Fibroblast of peridontal ligament (primary cell): ENCODE measurements around the gene CLHC1.

Experiments used
- DNase-seq: peaks from one replicate; pipeline ENCODE4 v3.0.0-alpha.2; 2010; ENCODE audit errors: extremely low read depth

The CLHC1 gene

DNA sequence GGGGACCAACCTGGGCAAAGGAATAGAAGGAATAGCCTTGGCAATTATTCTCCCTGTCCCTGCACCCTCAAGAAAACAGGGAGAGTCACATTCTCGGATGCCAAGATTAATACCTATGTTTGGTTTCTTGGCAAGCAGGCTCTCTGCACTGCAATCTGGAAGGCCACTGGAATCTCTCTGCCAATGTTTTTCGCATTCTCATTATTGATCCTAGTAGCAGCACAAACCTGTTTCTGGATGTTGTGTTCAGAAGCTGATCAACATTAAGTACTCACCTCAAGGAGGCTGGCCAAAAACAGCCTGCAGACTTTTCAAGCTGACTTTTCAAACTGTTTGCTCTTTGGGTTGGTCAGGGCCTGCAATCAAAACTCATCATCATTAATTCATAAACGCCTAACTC is 62.2 kb downstream of the CLHC1 start:
- no peak for DNase-seq

DNA sequence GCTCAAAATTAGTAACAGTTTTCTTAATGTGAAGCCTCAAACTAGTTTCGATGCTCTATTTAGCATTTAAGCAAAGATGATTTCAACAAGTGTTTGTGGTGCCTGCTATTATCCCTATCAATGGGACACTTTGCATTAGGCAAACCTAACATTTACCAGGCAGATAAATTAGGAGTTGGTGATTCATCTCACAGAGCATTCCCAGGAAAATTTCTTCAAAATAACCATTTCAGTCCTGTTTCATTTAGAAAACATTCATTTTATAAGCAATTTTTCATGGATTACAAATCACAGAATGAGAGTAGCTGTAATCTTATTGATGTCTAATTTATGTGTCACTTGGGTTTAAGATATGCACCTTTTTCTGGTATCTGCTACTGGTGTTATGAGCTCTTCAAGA is 62.7 kb downstream of the CLHC1 start:
- DNase-seq, result peak; percentile 32

DNA sequence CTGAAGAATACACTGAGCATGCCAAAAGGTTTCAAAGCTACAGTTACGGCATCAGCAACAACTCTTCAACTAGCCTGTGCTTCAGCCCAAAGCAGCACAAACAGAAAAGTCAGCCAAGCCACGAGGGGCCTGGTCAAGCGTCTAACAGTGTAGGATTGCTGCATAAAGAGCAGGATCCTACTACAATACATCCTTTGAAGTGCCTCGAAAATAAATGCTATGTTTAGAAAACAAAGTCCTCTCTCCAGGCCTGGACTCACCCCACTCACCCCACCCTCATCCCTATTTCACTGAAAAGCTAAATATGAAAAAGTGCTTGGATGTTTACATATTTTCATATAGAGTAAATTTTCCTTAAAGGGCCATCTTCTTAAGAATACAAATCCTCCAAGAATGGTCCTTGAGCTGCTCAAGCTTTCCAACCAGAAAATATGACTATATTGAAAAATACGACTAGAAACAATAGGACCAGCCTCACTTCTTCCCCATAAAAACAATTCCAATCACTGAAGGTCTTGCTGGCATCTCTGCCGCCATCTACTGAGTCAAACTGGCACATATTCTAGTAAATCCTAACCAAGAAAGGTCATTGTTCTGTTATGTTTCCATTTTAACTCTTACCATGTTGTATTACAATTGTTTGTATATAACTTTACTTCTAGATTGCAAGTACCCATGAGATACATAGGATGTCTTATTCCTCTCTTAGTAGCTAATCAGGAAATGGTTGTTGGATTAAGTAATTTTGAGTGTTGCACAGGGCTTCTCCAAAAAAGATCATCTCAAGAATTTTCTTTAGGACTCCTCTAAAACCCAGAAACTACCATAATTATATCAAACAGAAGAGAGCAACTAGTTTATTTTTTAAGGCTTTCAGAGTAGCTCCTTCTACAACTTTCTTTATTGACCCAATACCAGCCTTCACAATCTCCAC is 63.6 kb downstream of the CLHC1 start:
- peak; percentile 91 for DNase-seq

DNA sequence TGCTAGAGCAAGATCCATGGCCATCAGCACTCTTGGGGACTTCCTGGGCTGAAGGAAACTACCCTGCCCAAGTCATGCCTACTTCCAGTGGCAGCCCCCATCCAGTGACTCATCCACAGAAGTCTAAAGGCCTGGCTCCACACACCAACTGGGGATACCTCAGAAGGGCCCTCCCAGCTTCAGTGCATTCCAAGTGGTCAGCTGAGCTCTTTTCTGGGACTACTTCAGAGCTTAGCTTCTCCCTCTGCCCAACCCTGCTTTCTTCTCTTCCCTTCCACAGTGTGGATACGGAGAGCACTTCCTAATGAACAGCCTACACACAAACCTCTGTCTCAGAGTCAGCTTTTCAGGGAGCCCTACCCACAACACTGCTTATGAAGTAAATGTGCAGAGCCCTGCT is 66.5 kb downstream of the CLHC1 start:
- DNase-seq, result peak; percentile 79

DNA sequence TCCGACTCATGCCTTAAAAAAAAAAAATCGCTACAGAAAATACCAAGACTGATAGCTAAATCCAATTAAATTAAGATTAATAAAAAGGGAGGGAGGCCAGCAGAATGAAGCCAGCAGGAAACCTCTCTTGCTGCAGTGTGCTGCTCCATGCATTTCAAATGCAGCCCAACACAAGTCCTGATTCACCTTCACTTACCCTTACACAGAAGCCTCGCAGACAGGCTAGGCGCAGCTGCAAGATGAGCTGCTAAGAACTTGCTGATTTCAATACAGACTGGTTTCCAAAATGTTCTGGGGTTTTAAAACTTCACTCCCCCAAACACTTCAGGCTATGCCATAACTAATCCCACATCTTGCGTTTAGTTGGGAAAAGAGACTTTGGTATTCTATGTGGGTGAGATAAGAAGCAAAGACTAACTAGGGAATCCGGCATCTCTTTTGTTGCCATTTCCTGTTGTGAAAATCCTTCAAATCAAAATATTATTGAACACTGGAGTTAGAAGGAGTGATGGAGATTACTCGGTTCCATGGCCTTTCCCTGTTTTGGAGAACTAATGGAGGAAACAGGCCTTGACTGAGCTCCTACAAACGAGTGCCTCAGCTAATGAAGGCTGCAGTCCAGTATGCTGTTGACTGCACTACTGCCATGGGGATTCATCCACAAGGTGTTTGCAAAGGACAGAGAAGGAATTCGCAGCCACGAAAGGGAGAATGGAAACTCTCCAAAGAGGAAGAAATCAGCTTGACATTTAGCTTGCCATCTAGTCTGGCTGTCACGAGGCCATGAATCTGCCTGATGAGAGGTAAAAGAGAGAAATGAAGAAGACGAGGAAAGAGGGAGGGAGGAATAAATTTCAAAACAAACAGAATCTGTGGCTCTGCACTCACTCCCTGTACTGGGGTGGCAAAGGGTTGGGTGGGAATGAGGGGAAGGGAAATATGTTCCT is 67.3 kb downstream of the CLHC1 start:
- DNase-seq, result no peak

DNA sequence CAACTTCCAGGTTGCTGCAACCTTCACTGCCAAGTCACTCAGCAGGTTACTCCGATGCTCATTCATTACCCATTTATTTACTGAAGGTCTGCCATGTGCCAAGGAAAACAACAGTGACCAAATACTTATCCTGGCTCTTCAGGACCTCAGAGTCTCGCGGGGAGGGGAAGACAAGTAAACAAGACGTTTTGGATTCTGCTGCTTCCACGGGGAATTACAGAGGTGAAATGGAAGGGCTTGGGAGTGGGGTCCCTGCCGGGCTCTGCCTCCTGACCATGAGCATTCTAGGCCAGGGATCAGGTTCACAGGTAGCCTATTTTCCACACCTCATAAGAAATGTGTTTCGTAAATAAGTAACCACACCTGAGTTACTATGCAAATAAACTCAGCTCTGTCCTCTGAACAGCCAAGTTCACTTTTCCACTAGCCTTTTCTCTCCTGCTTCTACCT is 68.1 kb downstream of the CLHC1 start:
- DNase-seq, result no peak

DNA sequence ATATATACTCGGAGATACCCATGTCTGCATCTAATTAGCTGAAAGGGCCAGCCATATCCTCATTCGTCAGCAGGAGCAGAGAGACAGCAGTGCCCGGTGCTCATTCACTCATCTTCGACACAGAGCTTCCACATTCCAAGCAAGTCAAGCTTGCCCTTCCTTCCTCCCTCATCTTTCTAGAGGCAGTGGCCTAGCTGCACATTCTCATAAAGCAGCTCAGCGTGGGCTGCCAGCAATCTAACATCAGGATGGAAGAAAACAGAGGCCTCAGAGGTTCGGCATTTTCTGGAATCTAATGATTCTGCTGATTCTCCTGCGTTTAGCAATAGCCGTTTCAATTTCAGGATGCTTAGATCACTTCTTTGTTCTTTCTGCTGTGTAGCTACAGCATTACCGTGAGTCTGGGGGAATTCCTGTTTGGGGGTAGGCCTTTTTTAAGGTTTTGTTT is 68.8 kb downstream of the CLHC1 start:
- peak; percentile 77 for DNase-seq

DNA sequence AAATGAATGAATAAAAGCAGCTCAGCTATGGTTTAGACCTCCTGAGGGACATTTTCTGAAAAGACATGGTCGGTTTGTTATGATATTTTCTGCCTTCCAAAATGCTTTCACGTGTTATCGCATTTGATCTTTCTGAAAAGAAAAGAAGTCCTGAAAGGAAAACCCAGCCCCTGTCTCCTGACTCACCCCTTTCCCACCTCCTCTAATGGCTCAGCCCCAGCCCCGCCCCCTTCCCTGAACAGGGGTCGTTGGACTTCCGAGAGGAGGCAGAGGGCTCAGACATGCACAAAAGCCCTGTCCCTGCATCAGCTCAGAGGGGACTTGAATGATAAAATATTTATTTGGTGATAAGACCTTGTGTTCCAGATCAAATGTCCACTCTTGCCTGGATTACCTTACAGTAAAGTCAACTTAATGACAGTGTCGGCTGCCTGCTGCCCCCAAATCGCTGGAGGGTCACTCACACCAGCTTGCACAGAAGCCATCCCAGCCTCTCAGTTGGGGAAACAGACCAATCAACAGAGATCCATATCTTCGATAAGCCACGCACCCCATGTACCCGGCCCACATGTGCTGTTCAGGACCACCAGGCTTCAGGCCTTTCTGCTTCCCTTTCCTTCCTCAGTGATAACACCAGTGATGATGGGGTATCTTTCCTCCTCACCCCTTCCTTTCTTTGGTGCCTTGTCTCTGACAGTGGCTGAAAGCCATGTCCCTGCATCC is 69.6 kb downstream of the CLHC1 start:
- no peak for DNase-seq

DNA sequence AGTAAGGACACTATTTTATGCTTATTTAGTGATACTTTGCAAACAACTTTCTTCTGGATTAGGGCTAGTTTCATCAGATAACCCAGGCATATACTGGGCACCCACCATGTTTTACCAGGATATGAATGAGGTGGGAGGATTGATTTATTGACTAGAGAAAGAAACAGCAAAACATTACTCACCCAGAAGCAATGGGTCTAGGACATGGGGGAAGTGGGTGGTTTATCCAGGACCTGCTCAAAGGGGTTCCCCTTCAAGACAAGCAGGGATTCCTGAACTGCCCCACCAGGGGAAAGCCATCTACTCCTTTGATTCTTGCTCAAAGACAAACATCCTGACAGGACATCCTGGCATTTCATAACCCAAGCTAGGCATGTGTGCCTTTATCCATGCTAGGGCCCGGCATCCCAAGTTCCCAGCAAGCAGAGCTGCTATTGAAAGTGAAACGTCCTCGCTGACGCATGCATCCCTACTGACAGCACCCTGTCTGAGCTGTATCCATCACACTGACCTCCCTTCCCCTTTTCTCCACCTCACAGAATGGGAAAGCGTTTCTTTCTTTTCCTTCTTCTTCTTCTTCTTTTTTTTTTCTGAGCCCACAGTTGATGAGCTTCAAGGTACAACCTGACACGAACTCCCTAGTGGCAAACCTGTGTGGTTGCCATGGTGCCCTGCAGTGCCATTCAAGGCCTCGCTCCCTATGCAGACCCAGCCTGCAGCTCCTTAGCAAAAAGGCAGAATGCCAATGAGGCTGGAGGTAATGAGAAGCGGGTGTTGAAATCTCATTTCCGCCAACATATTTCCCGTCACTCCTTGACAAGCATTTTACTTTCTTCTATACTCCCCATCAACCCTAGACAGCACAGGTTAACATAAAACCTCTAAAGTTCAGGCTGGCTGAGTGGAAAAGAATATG is 70.5 kb downstream of the CLHC1 start:
- no peak for DNase-seq

DNA sequence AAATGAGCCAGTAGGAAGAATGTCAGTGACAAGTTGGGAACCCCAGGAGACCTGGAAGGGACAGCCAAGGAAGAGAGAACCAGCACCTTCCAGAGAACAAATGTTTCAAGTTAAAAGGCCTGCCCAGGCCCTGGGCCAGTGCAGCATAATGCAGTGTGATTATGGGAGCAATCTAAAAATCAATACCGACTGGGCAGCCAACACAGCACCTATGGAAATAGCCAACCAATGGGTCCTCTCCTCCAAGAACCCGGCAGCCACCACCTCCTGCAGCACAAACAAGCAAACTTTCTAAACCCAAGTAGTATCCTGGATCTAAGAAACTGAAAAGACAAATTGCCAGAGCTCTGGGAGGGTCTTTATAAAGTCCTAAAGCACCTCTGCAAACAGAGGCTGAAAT is 71.7 kb downstream of the CLHC1 start:
- DNase-seq, result no peak

DNA sequence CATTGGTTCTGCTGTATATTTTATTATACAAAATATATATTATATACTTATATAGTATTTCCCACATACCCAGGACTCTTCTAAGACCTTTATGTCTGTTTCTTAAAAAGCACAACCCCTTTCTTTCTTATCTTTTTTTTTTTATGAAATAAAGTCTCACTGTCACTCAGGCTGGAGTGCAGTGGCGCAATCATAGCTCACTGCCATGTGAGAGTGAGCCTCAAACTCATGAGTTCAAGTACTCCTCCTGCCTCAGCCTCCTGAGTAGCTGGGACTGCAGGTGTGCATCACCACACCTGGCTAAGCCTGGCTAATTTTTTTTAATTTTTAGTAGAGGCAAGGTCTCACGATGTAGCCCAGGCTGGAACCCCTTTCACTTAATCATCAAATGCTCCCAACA is 72.3 kb downstream of the CLHC1 start:
- no peak for DNase-seq

DNA sequence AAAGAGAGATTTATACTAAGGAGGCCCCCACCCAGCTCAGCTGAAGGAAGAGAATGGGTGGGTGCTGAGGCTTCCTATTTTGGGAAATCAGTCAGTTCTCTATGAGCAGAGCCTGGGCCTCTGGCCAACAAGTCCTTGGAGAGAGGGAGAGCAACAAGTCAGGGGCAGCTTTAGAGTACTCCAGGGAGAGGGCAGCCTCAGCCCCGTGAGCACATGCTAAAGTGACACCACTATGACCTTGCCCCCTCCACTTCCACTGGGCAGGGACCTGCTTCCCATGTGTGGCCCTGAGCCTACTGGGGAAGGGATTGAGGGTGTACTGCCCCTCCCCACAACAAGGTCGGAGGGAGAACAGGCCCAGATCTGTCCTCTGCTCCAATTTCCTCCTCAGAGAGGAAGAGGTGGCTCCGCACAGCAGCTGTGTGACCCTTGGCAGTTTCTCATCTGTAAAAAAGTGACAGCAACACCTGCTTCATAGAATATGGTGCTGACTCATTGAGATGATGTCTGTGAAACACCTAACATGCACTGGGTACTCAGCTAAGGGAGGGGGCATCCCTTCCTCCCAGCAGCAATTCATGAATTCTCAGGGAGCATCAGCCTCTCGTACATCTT is 72.9 kb downstream of the CLHC1 start:
- no peak for DNase-seq

DNA sequence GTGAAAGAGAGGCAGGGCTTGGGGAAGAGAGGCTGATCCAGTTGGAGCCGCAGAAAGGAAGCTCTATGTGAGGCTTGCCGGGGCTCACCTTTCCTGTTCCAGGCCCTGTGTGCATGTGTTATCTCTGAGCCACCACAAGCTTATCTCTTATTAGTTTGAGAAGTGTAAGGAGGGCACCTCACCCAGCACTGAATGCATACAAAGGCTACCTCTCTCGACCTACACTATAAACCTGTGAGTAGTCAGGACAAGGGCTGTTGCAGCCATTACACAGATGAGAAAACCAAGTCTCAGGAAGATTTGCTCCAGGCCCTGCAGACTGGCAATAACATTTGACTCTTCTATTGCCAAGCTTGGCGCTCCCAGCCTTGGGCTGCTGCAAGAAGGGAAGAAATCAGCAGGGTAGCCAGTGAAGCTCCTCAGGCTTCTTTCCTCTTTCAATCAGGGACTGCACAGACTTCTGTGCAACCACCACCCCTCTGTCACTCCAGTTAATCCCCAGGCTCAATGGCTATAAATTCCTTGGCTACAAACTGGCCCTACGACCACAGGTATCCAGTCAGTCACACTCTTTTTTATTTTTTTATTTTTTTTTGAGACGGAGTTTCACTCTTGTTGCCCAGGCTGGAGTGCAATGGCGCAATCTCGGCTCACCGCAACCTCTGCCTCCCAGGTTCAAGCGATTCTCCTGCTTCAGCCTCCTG is 73.8 kb downstream of the CLHC1 start:
- no peak for DNase-seq

DNA sequence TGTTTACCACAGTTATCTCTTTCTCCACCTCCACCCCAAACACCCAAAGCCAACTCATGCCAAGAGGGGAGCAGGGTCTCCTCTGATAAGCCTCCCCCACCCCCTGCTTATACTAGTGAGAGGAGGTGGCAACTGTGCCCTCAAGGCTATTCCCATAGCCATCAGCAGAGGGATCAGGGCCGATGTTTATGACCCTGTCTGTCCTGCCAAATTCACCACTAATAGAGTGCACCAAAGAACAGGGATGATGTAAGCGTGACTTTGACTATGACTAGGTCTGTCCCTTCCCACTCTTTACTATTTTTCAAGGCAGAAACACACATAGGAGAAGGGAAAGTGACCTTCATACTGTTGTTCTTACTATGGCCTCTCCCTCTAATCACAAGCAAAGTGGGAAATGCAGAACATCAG is 74.6 kb downstream of the CLHC1 start:
- peak; percentile 42 for DNase-seq

DNA sequence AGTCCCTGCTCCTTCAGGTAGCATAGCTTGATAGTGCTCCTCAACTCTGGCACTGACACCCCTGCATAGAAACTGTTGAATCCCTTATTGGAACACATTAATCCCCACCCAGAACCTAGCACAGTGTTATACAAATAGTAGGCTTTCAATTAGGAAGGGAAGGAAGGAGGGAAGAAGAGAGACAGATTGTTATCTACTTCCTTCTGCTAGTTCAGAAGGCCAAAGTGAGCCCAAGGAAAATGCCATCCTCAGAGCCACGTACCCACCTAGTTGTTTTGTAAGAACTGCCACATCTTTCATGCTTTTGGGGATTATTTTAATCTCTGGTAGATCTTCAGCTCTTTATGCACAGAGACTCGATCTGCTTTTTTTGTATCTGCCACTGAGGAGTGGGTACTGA is 75.1 kb downstream of the CLHC1 start:
- no peak for DNase-seq

DNA sequence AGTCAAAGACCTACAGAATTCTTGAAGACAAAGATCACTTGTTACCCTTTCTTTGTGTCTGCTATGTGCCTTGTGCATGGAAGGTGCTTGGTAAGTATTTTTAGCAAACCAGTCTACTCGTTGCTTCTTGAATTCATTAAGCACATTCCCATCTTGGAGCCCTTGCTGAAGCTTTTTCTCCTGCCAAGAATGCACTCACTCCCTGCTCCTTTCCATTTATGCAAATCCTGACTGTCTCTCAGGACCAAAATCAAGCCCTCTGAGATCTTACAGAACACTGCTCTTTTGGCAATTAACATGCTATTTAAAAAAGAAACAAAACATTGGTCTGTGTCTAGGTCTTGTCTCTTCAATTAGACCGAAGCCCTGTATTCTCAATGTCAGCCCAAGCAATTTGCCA is 75.8 kb downstream of the CLHC1 start:
- DNase-seq, result peak; percentile 87

DNA sequence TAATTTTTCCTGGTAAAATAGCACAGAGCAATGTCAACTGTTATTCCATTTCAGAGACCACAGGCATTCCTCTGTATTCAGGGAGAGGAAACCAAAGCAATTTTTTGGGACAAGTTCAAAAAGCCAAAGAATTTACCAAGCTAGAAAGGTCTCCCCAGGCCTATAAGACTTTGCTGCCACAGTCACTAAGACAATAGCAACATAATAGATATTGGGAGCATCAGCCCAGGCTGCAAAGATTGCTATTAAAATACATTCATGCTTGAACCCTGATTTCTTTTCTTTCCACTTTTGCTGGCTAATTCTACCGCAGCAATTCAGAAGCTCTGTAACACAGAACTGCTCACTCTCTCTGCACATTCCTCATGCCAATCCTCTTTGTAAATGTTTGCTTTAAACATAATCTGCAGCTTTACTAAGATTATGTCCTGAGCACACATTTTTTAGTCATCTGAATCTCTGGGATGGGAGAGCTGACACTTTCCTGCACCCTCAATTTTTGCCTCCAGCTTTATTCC is 76.3 kb downstream of the CLHC1 start:
- DNase-seq, result peak; percentile 76

DNA sequence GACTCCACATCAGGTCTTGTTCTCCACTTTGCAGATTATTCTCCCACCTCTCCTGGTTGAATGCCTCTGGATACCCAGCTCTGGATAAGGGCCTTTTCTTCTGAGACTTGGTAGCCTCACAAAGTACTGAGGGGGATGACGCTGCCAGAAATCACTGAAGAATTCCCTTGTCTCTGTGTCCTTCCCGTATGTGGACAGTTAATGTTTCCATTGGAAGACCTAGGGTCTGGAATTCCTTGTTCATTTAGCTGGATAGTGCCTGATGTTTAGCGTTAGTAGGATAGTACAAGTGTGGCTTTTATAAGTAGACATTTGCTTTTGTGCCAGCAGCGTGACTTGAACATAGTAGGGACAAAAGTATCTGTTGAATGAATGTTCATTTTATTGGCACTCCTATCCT is 76.9 kb downstream of the CLHC1 start:
- no peak for DNase-seq

DNA sequence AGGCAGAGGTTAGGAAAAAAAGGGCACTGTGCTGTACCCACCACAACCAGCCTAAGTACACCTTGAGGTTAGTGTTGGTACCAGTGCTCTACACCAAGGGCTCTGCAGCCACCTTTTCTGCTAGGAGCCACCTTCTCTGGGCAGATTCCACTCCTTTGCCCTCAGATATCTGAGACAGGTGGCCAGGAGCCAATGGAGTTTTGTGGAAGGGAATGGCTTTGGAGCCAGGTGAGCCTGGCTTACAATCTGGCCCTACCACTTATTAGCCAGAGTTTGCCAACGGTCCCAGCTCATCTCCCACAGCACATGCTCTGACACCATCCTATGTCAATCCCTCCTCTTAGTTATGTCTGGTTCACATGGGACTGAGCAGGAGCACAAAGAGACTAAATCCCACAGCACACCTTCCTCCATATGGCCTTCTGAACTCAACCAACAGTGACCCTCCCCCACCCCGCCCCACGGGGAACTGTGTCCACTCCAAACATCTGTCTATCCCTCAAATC is 77.5 kb downstream of the CLHC1 start:
- no peak for DNase-seq
